WTC11 (cell line): ENCODE data around the gene STAMBPL1. TPM values are rescaled to one million over a fixed set of nuclear protein-coding genes. Genes with fewer than 3 reads are reported as not detected.

Source experiments
- AFF4 ChIP-seq: sonication (generic); formaldehyde crosslinking; IDR thresholded peaks from 2 replicates; pipeline ENCODE4 v1.8.1; 2023; ENCODE audit warnings: mild to moderate bottlenecking, missing genetic modification reagents, borderline replicate concordance
- ATF1 ChIP-seq: sonication (generic); formaldehyde crosslinking; IDR thresholded peaks from 2 replicates; pipeline ENCODE4 v1.8.1; 2023; ENCODE audit warnings: mild to moderate bottlenecking, moderate library complexity, missing genetic modification reagents
- ATF6 ChIP-seq: sonication (generic); formaldehyde crosslinking; IDR thresholded peaks from 2 replicates; pipeline ENCODE4 v1.8.1; 2023; ENCODE audit warnings: mild to moderate bottlenecking, missing genetic modification reagents
- ETV6 ChIP-seq: sonication (generic); formaldehyde crosslinking; IDR thresholded peaks from 2 replicates; pipeline ENCODE4 v1.8.1; 2022; ENCODE audit warnings: mild to moderate bottlenecking, missing genetic modification reagents
- FOXK1 ChIP-seq: sonication (generic); formaldehyde crosslinking; IDR thresholded peaks from 2 replicates; pipeline ENCODE4 v1.8.0; 2022; ENCODE audit warnings: mild to moderate bottlenecking, moderate library complexity, missing genetic modification reagents
- GABPB1 ChIP-seq: sonication (generic); formaldehyde crosslinking; IDR thresholded peaks from 2 replicates; pipeline ENCODE4 v1.8.1; 2023; ENCODE audit warnings: mild to moderate bottlenecking, missing genetic modification reagents
- IRF1 ChIP-seq: sonication (generic); formaldehyde crosslinking; IDR thresholded peaks from 2 replicates; pipeline ENCODE4 v1.8.0; 2023; ENCODE audit warnings: missing genetic modification reagents
- NR2C2 ChIP-seq: sonication (generic); formaldehyde crosslinking; IDR thresholded peaks from 2 replicates; pipeline ENCODE4 v1.8.0; 2022; ENCODE audit warnings: mild to moderate bottlenecking, missing genetic modification reagents
- PRRX2 ChIP-seq: fragments of 250-450 bp; sonication (Bioruptor Pico); IDR thresholded peaks from 2 replicates; pipeline ENCODE4 v1.8.0; 2021; ENCODE audit warnings: mild to moderate bottlenecking
- RELA ChIP-seq: sonication (generic); formaldehyde crosslinking; IDR thresholded peaks from 2 replicates; pipeline ENCODE4 v1.8.1; 2022; ENCODE audit warnings: missing genetic modification reagents, mild to moderate bottlenecking, borderline replicate concordance
- RORB ChIP-seq: fragments of 250-450 bp; sonication (Bioruptor Pico); IDR thresholded peaks from 2 replicates; pipeline ENCODE4 v1.9.0; 2021; ENCODE audit warnings: mild to moderate bottlenecking
- SMAD3 ChIP-seq: sonication (generic); formaldehyde crosslinking; IDR thresholded peaks from 2 replicates; pipeline ENCODE4 v1.8.0; 2022; ENCODE audit warnings: missing genetic modification reagents, mild to moderate bottlenecking, borderline replicate concordance
- SP1 ChIP-seq: sonication (generic); formaldehyde crosslinking; conservative IDR thresholded peaks from 2 replicates; pipeline ENCODE4 v1.8.1; 2022; ENCODE audit warnings: missing genetic modification reagents
- TEAD1 ChIP-seq: sonication (generic); formaldehyde crosslinking; IDR thresholded peaks from 2 replicates; pipeline ENCODE4 v1.8.0; 2022; ENCODE audit warnings: mild to moderate bottlenecking, missing genetic modification reagents
- USF2 ChIP-seq: sonication (generic); formaldehyde crosslinking; IDR thresholded peaks from 2 replicates; pipeline ENCODE4 v1.8.1; 2023; ENCODE audit warnings: mild to moderate bottlenecking, missing genetic modification reagents, moderate library complexity
- ZBTB43 ChIP-seq: sonication (generic); formaldehyde crosslinking; IDR thresholded peaks from 2 replicates; pipeline ENCODE4 v1.8.1; 2023; ENCODE audit warnings: mild to moderate bottlenecking, missing genetic modification reagents
- ZNF219 ChIP-seq: sonication (generic); formaldehyde crosslinking; IDR thresholded peaks from 2 replicates; pipeline ENCODE4 v1.8.0; 2023; ENCODE audit warnings: missing genetic modification reagents, mild to moderate bottlenecking, borderline replicate concordance
- ZNF425 ChIP-seq: fragments of 250-450 bp; sonication (Bioruptor Pico); conservative IDR thresholded peaks from 2 replicates; pipeline ENCODE4 v1.9.0; 2021; ENCODE audit warnings: mild to moderate bottlenecking
- ZNF512 ChIP-seq: sonication (generic); formaldehyde crosslinking; IDR thresholded peaks from 2 replicates; pipeline ENCODE4 v1.8.1; 2022; ENCODE audit warnings: missing genetic modification reagents, borderline replicate concordance
- ZNF532 ChIP-seq: fragments of 250-450 bp; sonication (Bioruptor Pico); IDR thresholded peaks from 2 replicates; pipeline ENCODE4 v1.9.0; 2021; ENCODE audit warnings: mild to moderate bottlenecking, borderline replicate concordance
- total RNA-seq: library from RNA; stranded (reverse); gene quantifications from 3 replicates; pipeline ENCODE4 v1.2.3, GENCODE V29; 2021

Gene STAMBPL1
- total RNA-seq, 1 experiment from 2014 or later = 3.9 TPM

- TF ChIP-seq ZNF532 (CRISPR knock-in tag) = no peak
- TF ChIP-seq NR2C2 (CRISPR knock-in tag) = no peak
- peak; percentile 81; the same call in 1 of the 2 replicates for TF ChIP-seq RELA (CRISPR knock-in tag)
- 0 out of 2 replicates have a peak, but pooled peaks have one; percentile 62 for TF ChIP-seq PRRX2 (CRISPR knock-in tag)
- TF ChIP-seq SP1 (CRISPR knock-in tag) = 0 out of 2 replicates have a peak, but pooled peaks have one; percentile 17
- TF ChIP-seq ZNF512 = no peak
- no peak for TF ChIP-seq ATF1 (CRISPR knock-in tag)
- peak; percentile 54 for TF ChIP-seq FOXK1 (CRISPR knock-in tag)
- TF ChIP-seq SMAD3 (CRISPR knock-in tag) = no peak
- TF ChIP-seq TEAD1 = peak; percentile 56; the same call in 1 of the 2 replicates
- TF ChIP-seq ZNF425 (CRISPR knock-in tag) = no peak
- TF ChIP-seq USF2 (CRISPR knock-in tag) = peak; percentile 36; the same call in 1 of the 2 replicates
- no peak for TF ChIP-seq ZNF219 (CRISPR knock-in tag)
- 0 out of 2 replicates have a peak, but pooled peaks have one; percentile 42 for TF ChIP-seq GABPB1 (CRISPR knock-in tag)
- peak; percentile 66; the same call in 1 of the 2 replicates for TF ChIP-seq AFF4
- no peak for TF ChIP-seq ATF6
- peak; percentile 57; the same call in 1 of the 2 replicates for TF ChIP-seq IRF1 (CRISPR knock-in tag)
- 0 out of 2 replicates have a peak, but pooled peaks have one; percentile 49 for TF ChIP-seq ZBTB43
- TF ChIP-seq ETV6 (CRISPR knock-in tag) = peak; percentile 65; the same call in 1 of the 2 replicates
- TF ChIP-seq RORB (CRISPR knock-in tag) = no peak
These were observed 434 bp downstream of the STAMBPL1 start (continued) for GRCh38 chr10:88880282-88881076.
